HepG2 (cell line): ENCODE results near the gene IFI30. TPM values are rescaled to one million over a fixed set of nuclear protein-coding genes. Genes with fewer than 3 reads are reported as not detected.
A peak's percentile ranks its signal among the peaks of the same experiment; 100 is the strongest.

Experiments used
- ATF6 ChIP-seq: sonication (generic); formaldehyde crosslinking; conservative IDR thresholded peaks from 2 replicates; pipeline ENCODE4 v1.4.0; 2020; ENCODE audit warnings: missing genetic modification reagents
- HDAC6 ChIP-seq: fragments of 200-600 bp; sonication (generic); IDR thresholded peaks from 2 replicates; pipeline ENCODE4 v1.7.0; 2017; ENCODE audit warnings: mild to moderate bottlenecking, antibody characterized with exemption, low read length, low read depth
- SCMH1 ChIP-seq: sonication (generic); formaldehyde crosslinking; IDR thresholded peaks from 2 replicates; pipeline ENCODE4 v1.9.0; 2021; ENCODE audit warnings: missing genetic modification reagents, mild to moderate bottlenecking, borderline replicate concordance
- ZNF225 ChIP-seq: sonication (generic); formaldehyde crosslinking; IDR thresholded peaks from 2 replicates; pipeline ENCODE4 v1.4.0; 2020; ENCODE audit warnings: mild to moderate bottlenecking, missing genetic modification reagents
- ZNF251 ChIP-seq: sonication (generic); formaldehyde crosslinking; IDR thresholded peaks from 2 replicates; pipeline ENCODE4 v1.9.0; 2021; ENCODE audit warnings: mild to moderate bottlenecking, missing genetic modification reagents
- ZNF451 ChIP-seq: sonication (generic); formaldehyde crosslinking; IDR thresholded peaks from 2 replicates; pipeline ENCODE4 v1.5.0; 2020; ENCODE audit warnings: mild to moderate bottlenecking, missing genetic modification reagents
- ZNF513 ChIP-seq: sonication (generic); formaldehyde crosslinking; conservative IDR thresholded peaks from 2 replicates; pipeline ENCODE4 v1.5.0; 2020; ENCODE audit warnings: missing genetic modification reagents
- ZNF607 ChIP-seq: sonication (generic); formaldehyde crosslinking; IDR thresholded peaks from 2 replicates; pipeline ENCODE4 v1.5.1; 2020; ENCODE audit warnings: missing genetic modification reagents, mild to moderate bottlenecking, borderline replicate concordance
- ZNF687 ChIP-seq: sonication (generic); formaldehyde crosslinking; IDR thresholded peaks from 2 replicates; pipeline ENCODE4 v1.5.1; 2020; ENCODE audit warnings: mild to moderate bottlenecking, missing genetic modification reagents, moderate library complexity
- ZNF740 ChIP-seq: sonication (generic); formaldehyde crosslinking; IDR thresholded peaks from 2 replicates; pipeline ENCODE4 v1.4.0; 2020; ENCODE audit warnings: missing genetic modification reagents
- ZNF775 ChIP-seq: sonication (generic); formaldehyde crosslinking; IDR thresholded peaks from 2 replicates; pipeline ENCODE4 v1.4.0; 2020; ENCODE audit warnings: missing genetic modification reagents, mild to moderate bottlenecking, moderate library complexity, borderline replicate concordance
- polyA plus RNA-seq, 8 experiments: library from polyadenylated mRNA; depleted of rRNA in 3 of 8; stranded (reverse) in 7 of 8; unstranded in 1 of 8; fragments of >200 nt; fragmentation: Illumina TruSeq in 4 of 8; extraction: Trizol in 4 of 8; gene quantifications; 2 replicates each; pipeline versions ENCODE4 v1.2.1 to v1.2.3, GENCODE V29; 2011 to 2016; ENCODE audit warnings: low read depth in 4 of 8, missing spikeins in 1 of 8, mixed read lengths in 1 of 8; ENCODE audit not compliant: insufficient read depth in 1 of 8
- total RNA-seq, 5 experiments: library from RNA; depleted of rRNA; stranded (reverse); fragments of >200 nt; fragmentation: Illumina TruSeq; extraction: Trizol; gene quantifications; 2 replicates each; pipeline ENCODE4 v1.2.3, GENCODE V29; 2016; ENCODE audit warnings: low read depth in 1 of 5

IFI30 gene
- total and polyA plus RNA-seq, 2 of the 13 experiments (the other 11 are each of a cell fraction or from before 2014, with no cell fraction given), result 25.0 to 79.4 TPM

GRCh38 chr19:18152817-18153555 lies 20.6 kb upstream of the IFI30 start, which contains the start of gene PIK3R2 (continued):
- TF ChIP-seq ZNF687 (peak; percentile 37), ZNF513 (CRISPR knock-in tag) (no peak), ZNF607 (CRISPR knock-in tag) (no peak), ZNF740 (CRISPR knock-in tag) (no peak), ZNF225 (CRISPR knock-in tag) (no peak), ZNF251 (CRISPR knock-in tag) (no peak), SCMH1 (CRISPR knock-in tag) (no peak), ATF6 (CRISPR knock-in tag) (no peak), ZNF775 (no peak), ZNF451 (CRISPR knock-in tag) (0 out of 2 replicates have a peak, but pooled peaks have one; percentile 55), HDAC6 (no peak)
